Stimulated activated CD8-positive, alpha-beta memory T cell treated with anti-CD3 and anti-CD28 coated beads, Interleukin-4, amount 100 ng/mL, for 1 hour (primary cell): ENCODE data around the gene TCERG1L.

Experiments
- DNase-seq, 2 donors: peaks; one replicate each; pipeline ENCODE4 v3.0.0-alpha.2; 2020; ENCODE audit warnings: low read depth in 2 of 2, low spot score in 1 of 2

TCERG1L gene

GRCh38 chr10:131044379-131045111, 267.0 kb downstream of the TCERG1L start:
- no peak for DNase-seq

GRCh38 chr10:131043039-131043691, 268.4 kb downstream of the TCERG1L start:
- DNase-seq: no peak
